Measurements from ENCODE around the gene TACO1.

DNA sequence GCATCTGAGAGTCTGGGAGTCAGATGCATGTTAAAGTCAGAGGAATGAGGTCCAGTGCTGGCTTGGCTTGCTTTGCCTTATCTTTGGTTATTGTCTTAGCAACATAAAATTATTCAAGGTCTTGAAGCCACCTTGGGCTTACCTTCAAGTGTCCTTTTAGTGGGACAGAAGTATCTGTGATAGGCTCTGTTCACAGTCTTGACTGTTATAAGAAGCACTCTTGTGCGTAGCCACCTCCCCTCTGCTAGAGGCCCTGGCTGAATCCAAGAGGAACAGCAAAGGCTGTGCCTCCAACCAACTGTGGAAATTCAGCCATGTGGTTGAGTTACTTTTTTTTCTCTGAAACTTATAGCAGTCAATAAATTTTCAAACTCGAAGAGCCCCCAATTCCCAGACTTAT is 13.0 kb downstream of the TACO1 start:
- TF ChIP-seq, protein P1, sequence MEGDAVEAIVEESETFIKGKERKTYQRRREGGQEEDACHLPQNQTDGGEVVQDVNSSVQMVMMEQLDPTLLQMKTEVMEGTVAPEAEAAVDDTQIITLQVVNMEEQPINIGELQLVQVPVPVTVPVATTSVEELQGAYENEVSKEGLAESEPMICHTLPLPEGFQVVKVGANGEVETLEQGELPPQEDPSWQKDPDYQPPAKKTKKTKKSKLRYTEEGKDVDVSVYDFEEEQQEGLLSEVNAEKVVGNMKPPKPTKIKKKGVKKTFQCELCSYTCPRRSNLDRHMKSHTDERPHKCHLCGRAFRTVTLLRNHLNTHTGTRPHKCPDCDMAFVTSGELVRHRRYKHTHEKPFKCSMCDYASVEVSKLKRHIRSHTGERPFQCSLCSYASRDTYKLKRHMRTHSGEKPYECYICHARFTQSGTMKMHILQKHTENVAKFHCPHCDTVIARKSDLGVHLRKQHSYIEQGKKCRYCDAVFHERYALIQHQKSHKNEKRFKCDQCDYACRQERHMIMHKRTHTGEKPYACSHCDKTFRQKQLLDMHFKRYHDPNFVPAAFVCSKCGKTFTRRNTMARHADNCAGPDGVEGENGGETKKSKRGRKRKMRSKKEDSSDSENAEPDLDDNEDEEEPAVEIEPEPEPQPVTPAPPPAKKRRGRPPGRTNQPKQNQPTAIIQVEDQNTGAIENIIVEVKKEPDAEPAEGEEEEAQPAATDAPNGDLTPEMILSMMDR (IDR thresholded peaks at IDR 0.05): no peak
- TF ChIP-seq POLR2A (IDR thresholded peaks at IDR 0.05): no peak

All from esophagus squamous epithelium (tissue), 4 donors.